SK-N-MC (cell line): ENCODE data around the gene TLNRD1.

ENCODE experiments used
- EZH2 ChIP-seq: fragments of 200-600 bp; sonication (generic); IDR thresholded peaks from one replicate; pipeline ENCODE4 v1.6.1; 2017; ENCODE audit warnings: antibody characterized with exemption
- POLR2AphosphoS5 ChIP-seq: IDR thresholded peaks from 2 replicates; pipeline ENCODE4 v1.6.1; 2012; ENCODE audit warnings: mild to moderate bottlenecking, low read depth, low read length, borderline replicate concordance

GRCh38 chr15:80998251-80998650 lies 2.5 kb upstream of the TLNRD1 start:
- no peak for TF ChIP-seq POLR2AphosphoS5
- no peak for TF ChIP-seq EZH2
